ENCODE results near the gene THOC2. TPM values are rescaled to one million over a fixed set of nuclear protein-coding genes. Genes with fewer than 3 reads are reported as not detected.

Gene THOC2
- total and polyA plus RNA-seq, 10 of the 15 experiments (the other 5 are each of a cell fraction or from before 2014, with no cell fraction given): 64.8 to 136 (median 75.1) TPM

GRCh38 chrX:123600181-123600580 is 132.7 kb downstream of the THOC2 start (continued):
- TF ChIP-seq CUX1 (IDR thresholded peaks at IDR 0.05; ENCODE audit: insufficient replicate concordance, low read depth, low read length) (no peak), RUNX3 (IDR thresholded peaks at IDR 0.05; ENCODE audit: low read length) (no peak), CHD4 (IDR thresholded peaks at IDR 0.05) (no peak), STAT3 (IDR thresholded peaks at IDR 0.05; ENCODE audit: low read depth, low read length) (no peak), ZZZ3 (IDR thresholded peaks at IDR 0.05; ENCODE audit: control insufficient read depth, insufficient read length, low read depth) (no peak)

DNA sequence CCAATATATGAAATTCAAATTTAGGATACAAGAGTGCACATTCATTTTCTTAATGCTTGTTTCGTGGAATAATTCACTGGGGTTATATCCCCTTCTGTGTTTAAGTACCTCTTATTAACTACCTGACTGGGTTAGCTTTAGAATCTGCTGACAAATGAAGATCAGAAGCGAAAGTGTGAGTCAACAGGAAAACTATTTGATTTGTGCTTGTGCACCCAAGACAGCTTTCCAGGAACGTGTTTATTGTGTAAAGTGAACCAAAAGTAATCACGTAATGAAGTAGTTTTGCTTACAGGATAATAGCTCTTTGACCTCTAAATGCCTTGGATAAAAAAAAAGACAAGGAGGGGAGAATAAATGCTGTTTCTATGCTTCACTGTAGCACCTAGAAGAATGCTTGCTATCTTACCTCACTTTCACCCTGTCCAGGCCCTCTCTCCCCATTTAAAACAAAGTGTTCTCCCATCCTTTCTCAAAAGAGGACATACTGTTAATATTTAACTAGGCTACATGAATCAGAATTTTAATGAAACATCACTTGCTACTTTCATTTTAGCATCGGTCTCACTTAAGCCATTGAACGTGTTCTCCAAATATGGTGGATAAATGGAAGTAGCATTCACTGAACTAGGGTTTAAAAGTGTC is 141.9 kb downstream of the THOC2 start:
- Histone ChIP-seq H3K9ac (ENCODE audit: control insufficient read depth, insufficient read depth, low read length) (no peak overlapping the region), H3K9me3 (replicated peaks; ENCODE audit: control insufficient read depth, insufficient read depth, low read length) (no peaks in the 10 kb centered on the region), H3K4me1 (ENCODE audit: control insufficient read depth, insufficient read depth, low read length) (no peaks in the 10 kb centered on the region; the same call in 1 of the 2 replicates), H3K4me3 (no peak overlapping the region), H3K27me3 (replicated peaks in 1 of 2; ENCODE audit: control insufficient read depth in 2 of 2, insufficient read depth in 2 of 2, low read length in 1 of 2) (no peaks in the 10 kb centered on the region), H3K27ac (ENCODE audit: control insufficient read depth, insufficient read depth) (no peak overlapping the region), H3K79me2 (ENCODE audit: control insufficient read depth, insufficient read depth, low read length) (no peaks in the 10 kb centered on the region), H3K4me2 (ENCODE audit: control insufficient read depth, insufficient read depth) (peak overlapping the region; percentile 66), H4K20me1 (ENCODE audit: control insufficient read depth, insufficient read depth) (no peaks in the 10 kb centered on the region), H3K36me3 (ENCODE audit: control insufficient read depth in 2 of 2, insufficient read depth in 2 of 2, low read length in 1 of 2) (no peaks in the 10 kb centered on the region), H2AFZ (ENCODE audit: control insufficient read depth, low read depth, low read length) (no peak overlapping the region)
- FAIRE-seq (no peak), DNase-seq (ENCODE audit: low read depth, low spot score) (peak; percentile 24), ATAC-seq (peak; percentile 87)
- intact Hi-C loops (cut with micrococcal nuclease; ENCODE audit: unreplicated experiment) (loop anchor here (5.0 kb wide), 1 partner anchor 139 kb away; no protein-coding TSS in a partner anchor), in situ Hi-C loops (cut with MboI) (no loop called here)
- ChIA-PET SMC1A (ENCODE audit: uncharacterized antibody, unreplicated experiment) (no interaction called here), POLR2A (interaction anchor here (0.7 kb wide), 1 partner anchor 9 kb away, joined by 4 read pairs; no protein-coding TSS in a partner anchor), CTCF (interaction anchor here (0.9 to 1.5 kb wide), 2 partner anchors 139 to 141 kb away, joined by 3 to 4 read pairs; no protein-coding TSS in a partner anchor), RAD21 (ENCODE audit: unreplicated experiment) (interaction anchor here (0.6 to 1.5 kb wide), 2 partner anchors 9 to 291 kb away, joined by 5 to 8 read pairs; no protein-coding TSS in a partner anchor)
- TF ChIP-seq POLR2A (IDR thresholded peaks at IDR 0.05; ENCODE audit: low read depth, low read length) (no peak), MYC (IDR thresholded peaks at IDR 0.05; ENCODE audit: insufficient read depth, insufficient read length, insufficient replicate concordance, low read length, severe bottlenecking) (no peak), BACH1 (IDR thresholded peaks at IDR 0.05; ENCODE audit: borderline replicate concordance) (peak; percentile 61; the same call in 1 of the 2 replicates), BHLHE40 (IDR thresholded peaks at IDR 0.05; ENCODE audit: borderline replicate concordance in 1 of 2, low read depth in 2 of 2, low read length in 1 of 2) (peak in 1 of 2 experiments; percentile 27; a peak in 1 of 4 replicates), ATF7 (IDR thresholded peaks at IDR 0.05; ENCODE audit: low read depth) (peak; percentile 20; the same call in 1 of the 2 replicates), FOXM1 (IDR thresholded peaks at IDR 0.05; ENCODE audit: low read depth, low read length) (no peak), BCL3 (IDR thresholded peaks at IDR 0.05; ENCODE audit: borderline replicate concordance, insufficient read depth, low read depth, low read length, poor library complexity, severe bottlenecking) (no peak)
- 8% methylated on average over 6 of the region's 6 CpGs for WGBS (ENCODE audit: insufficient coverage, insufficient replicate concordance, low lambda C conversion rate, missing lambda C conversion rate)
- BruUV-seq (replicated peaks): no TSS peak

Measured in GM12878 (cell line).